BJ (cell line): ENCODE results near the gene SEMA6D. TPM values are rescaled to one million over a fixed set of nuclear protein-coding genes. Genes with fewer than 3 reads are reported as not detected.
A peak's percentile ranks its signal among the peaks of the same experiment; 100 is the strongest.

Source experiments
- CTCF ChIA-PET: fragments of 350-600 bp; formaldehyde crosslinking; extraction: SDS; loops from one replicate; lab custom pipeline; 2021; ENCODE audit warnings: antibody characterized with exemption, inconsistent platforms; lab: Yijun Ruan, JAX
- POLR2A ChIA-PET: fragments of 300-600 bp; sonication (Branson Sonifier 250); formaldehyde crosslinking; extraction: SDS; loops from one replicate; lab custom pipeline; 2021; ENCODE audit warnings: antibody characterized with exemption; lab: Charles Lee
- DNase-seq: peaks from one replicate; pipeline ENCODE4 v3.0.0-alpha.2; 2011; ENCODE audit warnings: low read depth
- H3K27me3 ChIP-seq: 2 replicates; pipeline ENCODE4 v1.6.0; 2011; ENCODE audit warnings: low read length; ENCODE audit not compliant: control insufficient read depth, insufficient read depth
- H3K36me3 ChIP-seq: 2 replicates; pipeline ENCODE4 v1.5.1; 2011; ENCODE audit warnings: low read length; ENCODE audit not compliant: control insufficient read depth, insufficient read depth
- H3K4me3 ChIP-seq: 2 replicates; pipeline ENCODE4 v1.5.1; 2011; ENCODE audit warnings: low read depth, mild to moderate bottlenecking, control low read depth, low read length
- CTCF ChIP-seq: IDR thresholded peaks from 2 replicates; pipeline ENCODE4 v1.5.1; 2011; ENCODE audit warnings: low read depth, mild to moderate bottlenecking, control low read depth, inconsistent platforms, low read length, moderate library complexity; ENCODE audit not compliant: insufficient read depth
- polyA plus RNA-seq: library from polyadenylated mRNA; depleted of rRNA; stranded (reverse); fragments of >200 nt; gene quantifications from 2 replicates; pipeline ENCODE4 v1.2.3, GENCODE V29; 2011

Gene SEMA6D
- polyA plus RNA-seq, 1 experiment, result 1.1 TPM

GRCh38 chr15:47716516-47716915, 789 bp upstream of the SEMA6D start:
- no peak for TF ChIP-seq CTCF
- Histone ChIP-seq H3K36me3 (no peaks in the 10 kb centered on the region), H3K27me3 (peaks cover 13% of the 10 kb centered on the region), H3K4me3 (peak overlapping the region; percentile 41; the same call in 1 of the 2 replicates)
- ChIA-PET POLR2A (no interaction called here), CTCF (interaction anchor here (0.9 to 1.9 kb wide), 3 partner anchors 22 to 520 kb away, joined by 3 to 7 read pairs (median 5); no protein-coding TSS in a partner anchor)
- DNase-seq, result no peak

GRCh38 chr15:47718497-47719437, 1.5 kb downstream of the SEMA6D start:
- no peak for TF ChIP-seq CTCF
- Histone ChIP-seq H3K4me3 (peak overlapping the region; percentile 41), H3K36me3 (no peaks in the 10 kb centered on the region), H3K27me3 (peaks cover 13% of the 10 kb centered on the region)
- POLR2A ChIA-PET, result no interaction called here
- DNase-seq, result no peak
- CTCF ChIA-PET, result interaction anchor here (1.7 kb wide), 1 partner anchor 17 kb away, joined by 4 read pairs; no protein-coding TSS in a partner anchor

GRCh38 chr15:47719730-47720129, 2.4 kb downstream of the SEMA6D start:
- H3K27me3 ChIP-seq, result peaks cover 11% of the 10 kb centered on the region
- no peak for TF ChIP-seq CTCF
- H3K4me3 ChIP-seq, result no peak overlapping the region
- ChIA-PET POLR2A (no interaction called here), CTCF (no interaction called here)
- no peak for DNase-seq
- no peaks in the 10 kb centered on the region for H3K36me3 ChIP-seq

DNA sequence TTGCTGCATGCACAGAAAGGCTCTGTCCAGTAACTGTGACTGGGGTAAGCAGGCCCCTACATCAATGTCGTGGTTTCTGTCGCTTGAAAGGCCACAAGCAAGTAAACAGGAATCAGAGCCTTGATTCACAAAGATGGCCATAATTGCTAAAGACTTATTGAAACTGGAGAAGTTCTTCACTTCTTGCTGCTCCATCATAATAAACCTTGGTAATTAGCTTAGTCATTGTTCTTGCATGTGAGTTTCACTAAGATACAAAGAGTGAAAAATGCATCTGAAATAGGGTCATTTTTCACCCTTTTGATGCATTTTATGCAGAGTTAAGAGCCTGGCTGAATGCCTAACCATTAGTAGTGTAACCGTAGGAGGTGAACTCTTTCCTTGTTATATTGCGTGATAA, 3.2 kb downstream of the SEMA6D start:
- ChIA-PET CTCF (interaction anchor here (0.9 kb wide), 1 partner anchor 9 kb away, joined by 3 read pairs; no protein-coding TSS in a partner anchor), POLR2A (no interaction called here)
- peaks cover 8% of the 10 kb centered on the region for H3K27me3 ChIP-seq
- H3K4me3 ChIP-seq, result no peak overlapping the region
- DNase-seq, result no peak
- H3K36me3 ChIP-seq, result no peaks in the 10 kb centered on the region
- TF ChIP-seq CTCF, result no peak

- ChIA-PET CTCF (no interaction called here), POLR2A (no interaction called here)
- Histone ChIP-seq H3K4me3 (no peak overlapping the region), H3K36me3 (no peaks in the 10 kb centered on the region), H3K27me3 (peaks cover 7% of the 10 kb centered on the region)
- no peak for DNase-seq
- TF ChIP-seq CTCF, result no peak
These were observed 4.4 kb downstream of the SEMA6D start for GRCh38 chr15:47721676-47722075.
